GM19023 (cell line): ENCODE measurements around the gene METTL1.
"Not testable (repeated sequence)": the region's sequence is repeated elsewhere in the genome, so short reads cannot be mapped to it uniquely, and the experiment has no call there.

Experiments used
- ATAC-seq: cut with Tn5 transposase; IDR thresholded peaks from one replicate; pipeline ENCODE4 v1.9.1; 2021; ENCODE audit warnings: mild to moderate bottlenecking, moderate library complexity; ENCODE audit not compliant: unreplicated experiment

METTL1 gene

DNA sequence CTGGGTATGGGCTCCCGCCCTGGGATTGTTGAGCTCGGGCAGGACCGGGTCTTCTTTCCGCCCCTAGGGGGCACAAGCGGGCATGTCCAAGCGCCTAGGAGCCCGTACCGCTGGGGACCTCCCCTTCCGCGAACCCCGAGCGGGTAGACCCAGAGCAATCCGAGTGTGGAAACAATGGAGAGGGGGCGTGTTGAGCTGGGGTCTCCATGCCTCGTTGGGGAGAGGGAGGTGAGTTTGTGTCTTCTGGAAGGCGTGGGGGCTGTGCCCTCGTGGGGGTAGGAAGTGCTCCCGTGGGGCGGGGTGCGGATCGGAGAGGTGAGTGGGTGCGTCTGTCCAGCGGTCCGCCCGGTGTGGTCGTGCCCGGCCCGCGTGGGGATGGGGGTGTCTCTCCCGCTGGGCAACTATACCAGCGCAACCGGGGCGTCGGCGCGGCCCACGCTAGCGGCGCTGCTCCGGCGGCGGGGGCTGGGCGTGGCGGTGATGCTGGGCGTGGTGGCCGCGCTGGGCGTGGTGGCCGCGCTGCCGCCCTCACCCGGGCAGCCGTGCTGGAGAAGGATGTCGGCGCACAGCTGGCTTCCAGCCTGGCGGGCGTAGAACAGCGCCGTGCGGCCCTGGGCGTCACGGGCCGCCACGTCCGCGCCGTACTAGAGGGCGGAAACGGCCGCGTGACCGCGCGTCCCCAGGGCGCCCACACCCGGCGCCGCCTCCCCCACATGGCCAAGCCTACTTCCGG is 45.6 kb downstream of the METTL1 start:
- no peak for ATAC-seq

DNA sequence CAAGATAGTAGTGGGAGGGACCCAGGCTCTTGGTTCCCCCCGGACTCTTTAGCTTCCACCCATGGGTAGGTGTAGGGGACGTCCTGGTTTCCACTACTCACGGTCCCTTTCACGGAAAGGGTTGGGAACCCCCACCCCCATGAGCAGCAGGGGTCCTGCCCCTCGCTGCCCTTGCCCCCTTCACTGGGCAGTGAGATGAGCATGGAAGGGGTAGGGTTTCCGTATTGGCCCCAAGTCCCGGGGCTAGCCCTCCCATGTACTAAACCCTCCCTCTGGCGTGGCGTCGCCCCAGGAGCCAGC is 46.1 kb downstream of the METTL1 start:
- ATAC-seq: no peak

DNA sequence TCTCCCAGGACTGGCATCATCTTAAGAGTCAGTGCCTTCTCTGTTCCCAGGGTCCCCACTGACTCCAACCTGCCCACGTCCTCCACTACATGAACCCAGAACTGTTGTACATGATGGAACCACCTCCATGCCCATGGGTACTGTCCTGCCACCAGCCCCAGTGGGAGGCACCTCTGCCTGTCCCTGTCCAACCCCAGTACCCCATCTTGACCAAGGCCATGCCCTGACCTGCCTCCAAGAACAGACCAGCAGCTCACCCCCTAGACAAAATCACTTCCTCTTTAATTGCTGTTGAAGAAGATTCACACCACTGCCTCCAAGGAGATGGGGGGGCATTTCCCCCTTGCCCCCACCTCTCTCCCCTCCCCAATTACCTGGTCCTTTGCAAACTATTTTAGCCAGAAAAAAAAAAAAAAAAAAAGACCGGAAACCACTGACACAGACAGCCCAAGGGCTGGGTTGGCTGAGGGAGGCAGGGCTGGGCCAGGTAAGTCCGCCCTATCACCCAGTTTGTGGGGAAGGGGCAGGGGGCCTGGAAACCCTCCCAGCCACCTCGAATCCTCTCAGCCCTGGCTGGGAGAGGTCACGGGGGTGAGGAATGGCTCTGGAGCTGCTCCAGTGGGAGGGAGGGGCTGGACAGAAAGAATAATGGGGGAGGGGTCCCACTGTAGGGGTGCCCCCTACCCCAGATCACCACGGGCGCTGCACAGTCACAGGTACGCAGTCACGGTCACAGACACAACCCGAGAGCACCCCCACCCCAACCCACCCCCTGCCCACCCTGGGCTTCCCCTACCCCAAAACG is 46.8 kb downstream of the METTL1 start:
- no peak for ATAC-seq

DNA sequence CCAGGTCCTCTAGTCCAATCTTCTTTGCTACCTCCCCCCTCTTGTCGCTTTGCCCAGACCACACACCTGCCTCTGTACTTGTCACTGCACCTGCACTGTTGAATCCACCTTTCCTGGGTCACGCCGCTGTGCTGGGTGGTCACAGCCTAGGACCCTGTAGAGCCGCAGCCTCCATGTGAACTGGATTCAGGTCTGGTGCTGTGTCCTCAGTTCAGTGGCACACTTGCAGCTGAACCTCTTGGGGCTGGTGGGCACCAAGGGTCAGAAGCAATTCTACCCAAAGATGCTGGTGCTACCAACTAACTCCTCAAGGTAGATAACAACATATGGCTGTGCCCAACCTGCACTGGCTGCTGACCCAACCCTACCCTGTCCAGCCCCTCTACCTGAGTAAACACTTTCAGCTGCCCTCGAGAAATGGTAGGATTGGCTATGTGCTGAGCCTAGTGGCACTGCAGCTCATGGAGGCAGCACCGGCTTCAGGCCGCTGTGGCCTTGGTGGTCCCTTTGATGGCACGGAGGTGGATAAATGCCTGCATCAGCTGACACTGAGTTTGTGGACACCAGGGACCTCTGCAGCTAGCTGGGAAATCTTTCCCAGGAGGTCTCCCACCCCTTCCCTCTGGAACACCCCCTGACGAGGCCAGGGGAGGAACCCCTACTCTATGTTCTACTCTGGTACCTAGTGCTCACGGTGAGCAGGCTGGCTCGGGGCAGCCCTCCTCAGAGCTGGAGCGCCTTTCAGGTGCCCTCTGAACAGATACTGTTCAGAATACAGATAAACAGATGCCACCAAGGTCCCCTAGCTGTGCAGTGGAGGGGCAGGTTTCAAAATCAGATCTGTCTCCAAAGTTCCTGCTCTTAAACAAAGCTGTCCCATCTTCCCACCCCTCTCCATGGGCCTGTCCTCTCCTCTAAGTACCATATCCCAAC is 47.6 kb downstream of the METTL1 start:
- no peak for ATAC-seq

DNA sequence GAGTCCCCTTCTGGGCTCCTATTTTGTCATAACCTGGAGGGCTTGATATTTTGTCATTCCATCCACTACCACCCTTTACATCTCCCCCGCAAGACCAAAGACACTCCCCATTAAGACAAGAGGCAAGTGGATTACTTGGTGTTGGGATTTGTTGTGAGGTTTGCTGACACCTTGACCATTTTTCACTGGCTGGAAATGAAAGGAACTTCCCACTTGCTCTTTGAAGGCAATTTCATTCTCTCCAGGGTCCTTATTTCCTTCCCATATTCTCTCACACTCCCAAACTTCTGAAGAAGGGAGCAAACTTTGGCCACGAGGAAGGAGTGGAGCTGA is 48.3 kb downstream of the METTL1 start:
- ATAC-seq: no peak

DNA sequence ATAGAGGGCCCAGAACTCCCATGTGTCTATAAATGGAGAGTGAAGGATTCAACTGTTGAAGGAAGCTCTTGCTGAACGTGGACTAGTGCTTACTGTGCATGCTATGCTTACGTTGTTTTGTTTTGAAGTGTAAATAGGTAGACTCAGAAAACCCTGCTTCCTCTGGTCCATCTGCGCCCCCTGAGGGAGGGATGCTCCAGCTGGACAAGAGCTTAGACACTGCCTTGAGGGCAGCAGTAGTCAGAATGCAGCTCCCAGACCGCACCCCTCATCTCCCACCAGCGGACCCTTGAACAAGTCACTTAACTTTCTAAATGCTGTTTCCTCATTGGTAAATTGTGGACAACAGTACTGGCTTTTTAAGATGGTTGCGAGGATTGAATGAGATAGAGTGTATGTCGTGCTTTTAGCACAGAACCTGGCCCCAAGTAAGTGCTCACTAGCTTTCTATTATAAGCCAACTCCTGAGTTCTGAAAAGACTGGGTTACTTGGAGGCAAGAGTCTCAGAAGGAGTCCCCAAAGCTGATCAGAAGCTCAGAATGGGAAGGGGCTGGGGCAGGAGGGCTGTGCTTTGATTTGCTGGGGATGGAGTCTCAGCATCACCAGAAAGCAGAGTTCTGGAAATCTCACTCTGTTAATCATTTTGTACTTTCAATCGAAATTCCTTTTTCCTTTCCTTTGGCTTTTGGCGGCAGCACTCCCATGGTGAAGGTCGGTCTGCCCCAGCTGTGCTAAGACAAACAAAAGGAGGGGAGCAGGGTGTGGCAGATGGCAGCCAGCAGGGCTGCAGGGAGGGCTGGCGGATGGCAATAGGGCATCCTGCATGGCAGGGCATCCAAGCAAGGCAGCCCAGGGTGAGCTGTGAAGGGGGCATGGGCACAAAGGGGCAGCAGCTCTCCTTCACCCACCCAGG is 48.9 kb downstream of the METTL1 start:
- no peak for ATAC-seq

DNA sequence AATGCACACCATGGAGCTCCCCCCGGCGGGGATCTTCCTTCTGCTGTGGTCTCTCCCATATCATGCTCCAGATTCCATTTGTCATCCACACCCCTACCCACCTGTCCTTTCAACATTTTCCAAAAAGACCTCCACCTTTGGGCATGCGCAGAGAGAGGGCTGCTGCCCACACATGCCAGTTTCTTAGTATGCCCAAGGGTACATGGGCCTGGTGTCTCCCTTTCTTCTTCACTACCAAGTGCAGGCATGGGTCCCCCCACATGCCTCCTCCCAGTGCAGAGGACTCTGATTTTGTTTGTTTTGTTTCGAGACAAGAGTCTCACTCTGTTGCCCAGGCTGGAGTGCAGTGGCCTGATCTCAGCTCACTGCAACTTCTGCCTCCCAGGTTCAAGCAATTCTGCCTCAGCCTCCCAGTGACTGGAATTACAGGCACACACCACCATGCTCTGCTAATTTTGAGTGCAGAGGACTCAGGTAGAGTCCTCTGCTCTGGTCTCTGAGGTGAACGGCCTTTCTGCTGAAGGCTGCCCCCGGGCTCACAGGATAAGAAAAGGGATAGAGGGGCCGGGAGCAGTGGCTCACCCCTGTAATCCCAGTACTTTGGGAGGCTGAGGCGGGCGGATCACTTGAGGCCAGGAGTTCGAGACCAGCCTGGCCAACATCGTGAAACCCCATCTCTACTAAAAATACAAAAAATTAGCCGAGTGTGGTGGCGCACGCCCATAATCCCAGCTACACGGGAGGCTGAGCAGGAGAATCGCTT is 49.9 kb downstream of the METTL1 start:
- ATAC-seq: not testable (repeated sequence)

DNA sequence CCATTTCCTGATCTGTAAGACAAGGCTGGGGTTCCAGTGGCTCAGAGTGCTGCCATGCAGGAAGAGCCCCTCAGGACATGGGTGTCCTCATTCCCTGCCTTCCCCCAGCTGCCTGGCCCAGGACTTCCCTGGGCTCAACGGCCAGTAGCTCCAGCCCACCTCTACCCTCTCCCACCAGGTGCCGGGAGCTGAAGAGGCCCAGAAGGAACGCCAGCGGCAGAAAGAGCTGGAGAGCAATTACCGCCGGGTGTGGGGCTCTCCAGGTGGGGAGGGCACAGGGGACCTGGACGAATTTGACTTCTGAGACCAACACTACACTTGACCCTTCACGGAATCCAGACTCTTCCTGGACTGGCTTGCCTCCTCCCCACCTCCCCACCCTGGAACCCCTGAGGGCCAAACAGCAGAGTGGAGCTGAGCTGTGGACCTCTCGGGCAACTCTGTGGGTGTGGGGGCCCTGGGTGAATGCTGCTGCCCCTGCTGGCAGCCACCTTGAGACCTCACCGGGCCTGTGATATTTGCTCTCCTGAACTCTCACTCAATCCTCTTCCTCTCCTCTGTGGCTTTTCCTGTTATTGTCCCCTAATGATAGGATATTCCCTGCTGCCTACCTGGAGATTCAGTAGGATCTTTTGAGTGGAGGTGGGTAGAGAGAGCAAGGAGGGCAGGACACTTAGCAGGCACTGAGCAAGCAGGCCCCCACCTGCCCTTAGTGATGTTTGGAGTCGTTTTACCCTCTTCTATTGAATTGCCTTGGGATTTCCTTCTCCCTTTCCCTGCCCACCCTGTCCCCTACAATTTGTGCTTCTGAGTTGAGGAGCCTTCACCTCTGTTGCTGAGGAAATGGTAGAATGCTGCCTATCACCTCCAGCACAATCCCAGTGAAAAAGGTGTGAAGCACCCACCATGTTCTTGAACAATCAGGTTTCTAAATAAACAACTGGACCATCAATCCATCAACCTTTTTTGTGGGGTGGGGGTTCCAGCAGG is 51.0 kb downstream of the METTL1 start:
- no peak for ATAC-seq

DNA sequence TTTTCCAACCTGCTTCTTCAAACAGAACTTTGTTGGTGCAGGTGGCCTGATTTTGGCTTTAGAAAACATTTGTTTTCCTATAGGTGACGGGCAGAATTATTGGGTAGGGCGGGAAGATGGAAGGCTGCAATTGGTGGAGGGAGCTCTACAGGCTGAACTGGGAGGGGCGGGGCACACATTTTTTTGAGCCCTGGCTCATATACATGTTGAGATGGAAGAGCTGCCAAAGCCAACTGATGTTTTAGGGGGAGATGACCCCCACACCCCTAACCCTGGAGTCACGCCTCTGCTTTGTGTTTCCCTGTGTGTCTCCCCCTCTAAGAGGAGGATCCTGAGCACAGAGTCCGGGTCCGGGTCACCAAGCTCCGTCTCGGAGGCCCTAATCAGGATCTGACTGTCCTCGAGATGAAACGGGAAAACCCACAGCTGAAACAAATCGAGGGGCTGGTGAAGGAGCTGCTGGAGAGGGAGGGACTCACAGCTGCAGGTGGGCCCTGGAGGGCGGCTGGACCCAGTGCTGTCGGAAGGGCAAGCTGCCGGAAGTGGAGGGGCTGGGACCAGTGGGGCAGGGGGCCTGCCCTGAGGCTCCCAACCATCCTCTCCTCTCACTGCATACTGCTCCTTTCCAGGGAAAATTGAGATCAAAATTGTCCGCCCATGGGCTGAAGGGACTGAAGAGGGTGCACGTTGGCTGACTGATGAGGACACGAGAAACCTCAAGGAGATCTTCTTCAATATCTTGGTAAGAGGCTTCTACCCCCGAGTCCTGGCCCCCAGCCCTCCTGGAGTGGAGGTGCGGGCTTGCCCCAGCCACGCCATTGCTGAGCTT is 51.9 kb downstream of the METTL1 start:
- no peak for ATAC-seq

DNA sequence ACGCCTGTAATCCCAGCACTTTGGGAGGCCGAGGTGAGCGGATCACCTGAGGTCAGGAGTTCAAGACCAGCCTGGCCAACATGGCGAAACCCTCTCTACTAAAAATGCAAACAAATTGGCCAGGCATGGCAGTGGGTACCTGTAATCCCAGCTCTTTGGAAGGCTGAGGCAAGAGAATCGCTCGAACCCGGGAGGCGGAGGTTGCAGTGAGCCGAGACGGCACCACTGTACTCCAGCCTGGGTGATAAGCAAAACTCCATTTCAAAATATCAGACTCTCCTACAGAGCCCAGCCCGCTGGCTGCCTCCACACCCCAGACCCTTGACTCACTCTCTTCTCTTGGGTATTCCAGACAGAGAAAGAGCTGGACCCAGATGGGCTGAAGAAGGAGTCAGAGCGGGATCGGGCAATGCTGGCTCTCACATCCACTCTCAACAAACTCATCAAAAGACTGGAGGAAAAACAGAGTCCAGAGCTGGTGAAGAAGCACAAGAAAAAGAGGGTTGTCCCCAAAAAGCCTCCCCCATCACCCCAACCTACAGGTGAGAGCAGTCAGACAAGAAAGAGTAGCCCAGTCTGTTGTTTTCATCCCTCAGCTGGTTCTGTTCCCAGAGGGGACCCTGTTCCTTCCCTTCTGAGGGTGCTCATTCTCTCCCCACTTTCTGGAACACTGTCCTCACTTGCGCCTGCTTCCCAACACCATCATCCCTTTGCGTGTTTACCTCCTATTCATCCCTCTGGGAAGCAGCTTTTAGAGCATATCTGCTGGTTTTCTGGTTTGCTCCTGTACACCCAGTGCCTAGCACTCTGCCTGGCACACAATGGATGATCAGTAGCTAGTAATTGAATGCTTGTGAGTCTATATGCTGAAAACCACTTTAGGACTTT is 53.0 kb downstream of the METTL1 start:
- no peak for ATAC-seq
